ENCODE data around the gene NLRP10.

GRCh38 chr11:7967097-7967496 lies 1.9 kb upstream of the NLRP10 start:
- TF ChIP-seq CTCF (IDR thresholded peaks at IDR 0.05; ENCODE audit: insufficient read depth, low read length, poor library complexity, severe bottlenecking) (no peak), EZH2phosphoT487 (conservative IDR thresholded peaks at IDR 0.05; ENCODE audit: low read length) (no peak)

All from SU-DHL-6 (cell line).